Endothelial cell (in vitro differentiated cells): ENCODE data around the gene GABBR1. TPM values are rescaled to one million over a fixed set of nuclear protein-coding genes. Genes with fewer than 3 reads are reported as not detected.
"Not testable (repeated sequence)": the region's sequence is repeated elsewhere in the genome, so short reads cannot be mapped to it uniquely, and the experiment has no call there.

ENCODE experiments used
- DNase-seq: peaks from one replicate; pipeline ENCODE4 v3.0.0; 2021; ENCODE audit warnings: low spot score
- H3K27ac Mint-ChIP-seq: one replicate; pipeline ENCODE4 v1.8.0; 2021; ENCODE audit warnings: mixed read lengths, inconsistent platforms; ENCODE audit not compliant: unreplicated experiment
- H3K27me3 Mint-ChIP-seq: one replicate; pipeline ENCODE4 v1.8.0; 2021; ENCODE audit warnings: mild to moderate bottlenecking, moderate library complexity, mixed read lengths, inconsistent platforms; ENCODE audit not compliant: unreplicated experiment
- H3K36me3 Mint-ChIP-seq: one replicate; pipeline ENCODE4 v1.8.0; 2021; ENCODE audit warnings: mild to moderate bottlenecking, low read depth, mixed read lengths, inconsistent platforms; ENCODE audit not compliant: unreplicated experiment
- H3K4me1 Mint-ChIP-seq: one replicate; pipeline ENCODE4 v1.8.0; 2021; ENCODE audit warnings: mild to moderate bottlenecking, mixed read lengths, inconsistent platforms; ENCODE audit not compliant: unreplicated experiment
- H3K4me3 Mint-ChIP-seq: one replicate; pipeline ENCODE4 v1.8.0; 2021; ENCODE audit warnings: mild to moderate bottlenecking, mixed read lengths, inconsistent platforms; ENCODE audit not compliant: unreplicated experiment
- H3K9me3 Mint-ChIP-seq: one replicate; pipeline ENCODE4 v1.8.0; 2021; ENCODE audit warnings: mixed read lengths, inconsistent platforms; ENCODE audit not compliant: unreplicated experiment
- CTCF ChIP-seq: fragments of 200-600 bp; sonication (generic); IDR thresholded peaks from one replicate; pipeline ENCODE4 v1.5.0; 2021; ENCODE audit warnings: antibody characterized with exemption; ENCODE audit not compliant: unreplicated experiment
- total RNA-seq: library from RNA; stranded (reverse); fragmentation: NEBNext Ultra II Directional; extraction: Animal tissue kit (Norgen Biotek cat#: 25700); gene quantifications from one replicate; pipeline ENCODE4 v1.2.1, GENCODE V29; 2021; ENCODE audit not compliant: unreplicated experiment

GABBR1 gene
- total RNA-seq, 1 donor from 2014 or later = 164 TPM

GRCh38 chr6:29671026-29671425, 38.0 kb upstream of the GABBR1 start:
- TF ChIP-seq CTCF = no peak
- Mint-ChIP-seq H3K27me3 (peaks cover 4% of the 10 kb centered on the region), H3K27ac (no peak overlapping the region), H3K4me3 (no peak overlapping the region), H3K36me3 (peaks cover 6% of the 10 kb centered on the region), H3K9me3 (no peaks in the 10 kb centered on the region), H3K4me1 (peaks cover 6% of the 10 kb centered on the region)
- DNase-seq = no peak

- Mint-ChIP-seq H3K27ac (no peak overlapping the region), H3K4me1 (peaks cover 4% of the 10 kb centered on the region), H3K4me3 (no peak overlapping the region), H3K36me3 (no peaks in the 10 kb centered on the region), H3K27me3 (no peaks in the 10 kb centered on the region), H3K9me3 (no peaks in the 10 kb centered on the region)
- TF ChIP-seq CTCF = no peak
- no peak for DNase-seq
Observed at GRCh38 chr6:29667158-29667557, 34.2 kb upstream of the GABBR1 start.

GRCh38 chr6:29666826-29667130, 33.8 kb upstream of the GABBR1 start:
- no peak overlapping the region for H3K27ac Mint-ChIP-seq
- no peaks in the 10 kb centered on the region for H3K9me3 Mint-ChIP-seq
- no peak for TF ChIP-seq CTCF
- H3K4me3 Mint-ChIP-seq = no peak overlapping the region
- no peak for DNase-seq
- no peaks in the 10 kb centered on the region for H3K27me3 Mint-ChIP-seq
- no peaks in the 10 kb centered on the region for H3K36me3 Mint-ChIP-seq
- H3K4me1 Mint-ChIP-seq = peaks cover 6% of the 10 kb centered on the region

GRCh38 chr6:29665942-29666825, 33.2 kb upstream of the GABBR1 start:
- no peaks in the 10 kb centered on the region for H3K27me3 Mint-ChIP-seq
- H3K4me3 Mint-ChIP-seq = no peak overlapping the region
- no peak overlapping the region for H3K27ac Mint-ChIP-seq
- TF ChIP-seq CTCF = no peak
- no peaks in the 10 kb centered on the region for H3K9me3 Mint-ChIP-seq
- H3K36me3 Mint-ChIP-seq = no peaks in the 10 kb centered on the region
- peaks cover 10% of the 10 kb centered on the region for H3K4me1 Mint-ChIP-seq
- DNase-seq = no peak

GRCh38 chr6:29663300-29664042, 30.5 kb upstream of the GABBR1 start:
- Mint-ChIP-seq H3K9me3 (no peaks in the 10 kb centered on the region), H3K4me3 (no peak overlapping the region), H3K4me1 (peaks cover 12% of the 10 kb centered on the region), H3K27ac (no peak overlapping the region), H3K27me3 (peaks cover 4% of the 10 kb centered on the region), H3K36me3 (no peaks in the 10 kb centered on the region)
- DNase-seq = no peak
- TF ChIP-seq CTCF = no peak

- not testable (repeated sequence) for H3K4me3 Mint-ChIP-seq, H3K27ac Mint-ChIP-seq, H3K36me3 Mint-ChIP-seq, H3K27me3 Mint-ChIP-seq, DNase-seq, H3K9me3 Mint-ChIP-seq
- H3K4me1 Mint-ChIP-seq = peaks cover 10% of the 10 kb centered on the region
Observed at GRCh38 chr6:29661502-29662141, 28.6 kb upstream of the GABBR1 start.
